GM23338 (cell line): Measurements from ENCODE around the gene RANGAP1. TPM values are rescaled to one million over a fixed set of nuclear protein-coding genes. Genes with fewer than 3 reads are reported as not detected.

Source experiments
- ATAC-seq: fragments of 200-7000 bp; cut with Tn5 transposase; 3 replicates; pipeline ENCODE4 v1.9.1; 2020
- DNase-seq: peaks from one replicate; pipeline ENCODE4 v3.0.0-alpha.2; 2015; ENCODE audit warnings: low spot score
- H2AFZ ChIP-seq: fragments of 200-600 bp; sonication (generic); 2 replicates; pipeline ENCODE4 v1.8.0; 2016; ENCODE audit warnings: antibody characterized with exemption, mild to moderate bottlenecking, moderate library complexity
- H3F3A ChIP-seq: fragments of 200-600 bp; sonication (generic); replicated peaks from 2 replicates; pipeline ENCODE4 v1.8.0; 2017; ENCODE audit warnings: antibody characterized with exemption, mixed run types, low read depth
- H3K27ac ChIP-seq: fragments of 200-600 bp; sonication (generic); 2 replicates; pipeline ENCODE4 v1.6.1; 2016; ENCODE audit warnings: low read depth
- H3K27me3 ChIP-seq: fragments of 200-600 bp; sonication (generic); 2 replicates; pipeline ENCODE4 v1.8.0; 2016; ENCODE audit warnings: mild to moderate bottlenecking, mixed run types, moderate library complexity; ENCODE audit not compliant: insufficient read depth
- H3K36me3 ChIP-seq: fragments of 200-600 bp; sonication (generic); 2 replicates; pipeline ENCODE4 v1.8.0; 2016; ENCODE audit warnings: mild to moderate bottlenecking; ENCODE audit not compliant: insufficient read depth
- H3K4me1 ChIP-seq: fragments of 200-600 bp; sonication (generic); 2 replicates; pipeline ENCODE4 v1.8.0; 2016; ENCODE audit warnings: mild to moderate bottlenecking, moderate library complexity; ENCODE audit not compliant: insufficient read depth
- H3K4me2 ChIP-seq: fragments of 200-600 bp; sonication (generic); 2 replicates; pipeline ENCODE4 v1.7.1; 2017; ENCODE audit warnings: mixed run types
- H3K4me3 ChIP-seq: fragments of 200-600 bp; sonication (generic); 2 replicates; pipeline ENCODE4 v1.6.1; 2016; ENCODE audit warnings: mixed run types
- H3K79me2 ChIP-seq: fragments of 200-600 bp; sonication (generic); replicated peaks from 2 replicates; pipeline ENCODE4 v1.8.0; 2017; ENCODE audit warnings: mild to moderate bottlenecking; ENCODE audit not compliant: insufficient read depth
- H3K9me2 ChIP-seq: fragments of 200-600 bp; sonication (generic); 2 replicates; pipeline ENCODE4 v1.8.0; 2017; ENCODE audit not compliant: insufficient read depth
- H4K20me1 ChIP-seq: fragments of 200-600 bp; sonication (generic); replicated peaks from 2 replicates; pipeline ENCODE4 v1.8.0; 2017; ENCODE audit warnings: mild to moderate bottlenecking; ENCODE audit not compliant: insufficient read depth
- H3K27ac Mint-ChIP-seq: 2 replicates; pipeline ENCODE4 v1.8.0; 2020; ENCODE audit warnings: inconsistent platforms, mild to moderate bottlenecking, moderate library complexity, mixed read lengths
- H3K27me3 Mint-ChIP-seq: 3 replicates; pipeline ENCODE4 v1.8.0; 2022; ENCODE audit warnings: low read depth, mild to moderate bottlenecking, moderate library complexity, mixed read lengths, inconsistent platforms; ENCODE audit not compliant: insufficient read depth, poor library complexity
- H3K36me3 Mint-ChIP-seq: 3 replicates; pipeline ENCODE4 v1.8.0; 2021; ENCODE audit warnings: low read depth, mild to moderate bottlenecking, inconsistent platforms, moderate library complexity, mixed read lengths
- H3K4me1 Mint-ChIP-seq: 3 replicates; pipeline ENCODE4 v1.8.0; 2020; ENCODE audit warnings: mild to moderate bottlenecking, inconsistent platforms, mixed read lengths
- H3K4me3 Mint-ChIP-seq: 3 replicates; pipeline ENCODE4 v1.8.0; 2021; ENCODE audit warnings: moderate library complexity, mild to moderate bottlenecking, inconsistent platforms, mixed read lengths
- H3K9me3 Mint-ChIP-seq: 3 replicates; pipeline ENCODE4 v1.8.0; 2020; ENCODE audit warnings: moderate library complexity, mild to moderate bottlenecking, inconsistent platforms, mixed read lengths
- CREB1 ChIP-seq: fragments of 250-450 bp; sonication (Bioruptor Pico); IDR thresholded peaks from 2 replicates; pipeline ENCODE4 v1.5.0; 2020; ENCODE audit warnings: low read depth, mild to moderate bottlenecking, moderate library complexity
- EZH2 ChIP-seq: fragments of 200-600 bp; sonication (generic); IDR thresholded peaks from one replicate; pipeline ENCODE4 v1.8.0; 2017; ENCODE audit warnings: antibody characterized with exemption, mild to moderate bottlenecking, low read depth; ENCODE audit not compliant: unreplicated experiment
- EZH2phosphoT487 ChIP-seq: fragments of 200-600 bp; sonication (generic); IDR thresholded peaks from one replicate; pipeline ENCODE4 v1.8.1; 2018; ENCODE audit warnings: antibody characterized with exemption; ENCODE audit not compliant: unreplicated experiment
- JUNB ChIP-seq: IDR thresholded peaks from one replicate; pipeline ENCODE4 v1.6.1; 2016; ENCODE audit warnings: antibody characterized with exemption; ENCODE audit not compliant: unreplicated experiment
- NANOG ChIP-seq: IDR thresholded peaks from 2 replicates; pipeline ENCODE4 v1.6.1; 2016; ENCODE audit warnings: antibody characterized with exemption, borderline replicate concordance
- POLR2AphosphoS5 ChIP-seq: IDR thresholded peaks from 2 replicates; pipeline ENCODE4 v1.6.1; 2016; ENCODE audit warnings: antibody characterized with exemption, low read depth
- STAT1 ChIP-seq: IDR thresholded peaks from one replicate; pipeline ENCODE4 v1.6.1; 2016; ENCODE audit warnings: antibody characterized with exemption; ENCODE audit not compliant: unreplicated experiment
- ZNF114 ChIP-seq: fragments of 250-450 bp; sonication (Bioruptor Pico); IDR thresholded peaks from 2 replicates; pipeline ENCODE4 v1.5.0; 2020; ENCODE audit warnings: mild to moderate bottlenecking, moderate library complexity
- ZNF331 ChIP-seq: fragments of 250-450 bp; sonication (Bioruptor Pico); IDR thresholded peaks from 2 replicates; pipeline ENCODE4 v1.5.0; 2020; ENCODE audit warnings: low read depth, mild to moderate bottlenecking, moderate library complexity
- polyA plus RNA-seq: library from polyadenylated mRNA; unstranded; fragments of >200 nt; fragmentation: Nextera tagmentation; extraction: Ambion mirVana; gene quantifications from 2 replicates; pipeline ENCODE4 v1.2.1, GENCODE V29; 2016
- total RNA-seq: library from RNA; depleted of rRNA; stranded (reverse); fragments of >200 nt; shearing (Covaris generic); gene quantifications from 2 replicates; pipeline ENCODE4 v1.2.3, GENCODE V29; 2014
- TF ChIP-seq, protein P1 (sequence below): IDR thresholded peaks from one replicate; pipeline ENCODE4 v1.6.1; 2018; ENCODE audit warnings: antibody characterized with exemption; ENCODE audit not compliant: unreplicated experiment
- TF ChIP-seq, protein P2 (sequence below): fragments of 250-450 bp; sonication (Bioruptor Pico); IDR thresholded peaks from 2 replicates; pipeline ENCODE4 v1.5.0; 2020; ENCODE audit warnings: mild to moderate bottlenecking, moderate library complexity
- TF ChIP-seq, protein P3 (sequence below): IDR thresholded peaks from 2 replicates; pipeline ENCODE4 v1.6.1; 2016; ENCODE audit warnings: antibody characterized with exemption
- TF ChIP-seq, protein P4 (sequence below), 2 experiments: fragments of 200-600 bp in 1 of 2; sonication (generic) in 1 of 2; conservative IDR thresholded peaks; 2 replicates each; pipeline versions ENCODE4 v1.5.1 to v1.6.1; 2016 to 2017; ENCODE audit warnings: antibody characterized with exemption in 2 of 2, low read depth in 2 of 2, mild to moderate bottlenecking in 2 of 2, moderate library complexity in 1 of 2

RANGAP1 gene
- total and polyA plus RNA-seq, 2 experiments from 2014 or later = 54.7 to 141 TPM

DNA sequence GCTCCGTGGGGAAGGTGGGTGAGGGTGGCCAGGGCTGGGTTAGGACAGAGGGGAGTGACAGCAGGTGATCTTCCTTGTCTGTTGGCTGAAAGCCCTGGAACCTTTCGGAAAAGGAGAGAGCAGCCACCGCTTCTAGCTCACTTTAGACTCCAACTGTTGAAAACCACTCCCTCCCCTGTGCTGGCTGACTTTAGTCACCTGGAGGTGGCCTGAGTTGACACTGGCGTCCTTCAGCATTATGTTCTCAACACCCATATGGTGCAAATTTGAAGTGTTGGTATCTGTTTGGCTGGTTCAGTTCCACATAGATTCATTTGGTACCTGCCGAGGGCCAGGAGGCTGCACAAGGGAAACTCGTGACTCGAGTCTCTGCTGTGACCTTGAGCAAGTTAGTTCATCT is 44.2 kb upstream of the RANGAP1 start:
- Histone ChIP-seq H3K4me3 (no peak overlapping the region), H3K79me2 (no peaks in the 10 kb centered on the region), H3K36me3 (peaks cover 7% of the 10 kb centered on the region; the same call in 1 of the 2 replicates), H3K4me2 (no peak overlapping the region), H3K27me3 (no peaks in the 10 kb centered on the region), H3K4me1 (no peaks in the 10 kb centered on the region), H2AFZ (no peak overlapping the region), H3K9me2 (no peaks in the 10 kb centered on the region), H3K27ac (no peak overlapping the region), H3F3A (no peaks in the 10 kb centered on the region), H4K20me1 (no peaks in the 10 kb centered on the region; the same call in none of the 2 replicates)
- Mint-ChIP-seq H3K27ac (no peak overlapping the region), H3K4me3 (no peak overlapping the region), H3K4me1 (peaks cover 2% of the 10 kb centered on the region; the same call in 1 of the 3 replicates), H3K36me3 (peaks cover 59% of the 10 kb centered on the region), H3K27me3 (peaks cover 3% of the 10 kb centered on the region), H3K9me3 (no peaks in the 10 kb centered on the region)
- no peak for DNase-seq
- no peak for ATAC-seq
- TF ChIP-seq NANOG (no peak), EZH2phosphoT487 (no peak), CREB1 (CRISPR knock-in tag) (no peak), ZNF331 (CRISPR knock-in tag) (no peak), STAT1 (no peak), EZH2 (no peak), ZNF114 (CRISPR knock-in tag) (no peak), JUNB (no peak), POLR2AphosphoS5 (no peak)
- TF ChIP-seq, protein P1, sequence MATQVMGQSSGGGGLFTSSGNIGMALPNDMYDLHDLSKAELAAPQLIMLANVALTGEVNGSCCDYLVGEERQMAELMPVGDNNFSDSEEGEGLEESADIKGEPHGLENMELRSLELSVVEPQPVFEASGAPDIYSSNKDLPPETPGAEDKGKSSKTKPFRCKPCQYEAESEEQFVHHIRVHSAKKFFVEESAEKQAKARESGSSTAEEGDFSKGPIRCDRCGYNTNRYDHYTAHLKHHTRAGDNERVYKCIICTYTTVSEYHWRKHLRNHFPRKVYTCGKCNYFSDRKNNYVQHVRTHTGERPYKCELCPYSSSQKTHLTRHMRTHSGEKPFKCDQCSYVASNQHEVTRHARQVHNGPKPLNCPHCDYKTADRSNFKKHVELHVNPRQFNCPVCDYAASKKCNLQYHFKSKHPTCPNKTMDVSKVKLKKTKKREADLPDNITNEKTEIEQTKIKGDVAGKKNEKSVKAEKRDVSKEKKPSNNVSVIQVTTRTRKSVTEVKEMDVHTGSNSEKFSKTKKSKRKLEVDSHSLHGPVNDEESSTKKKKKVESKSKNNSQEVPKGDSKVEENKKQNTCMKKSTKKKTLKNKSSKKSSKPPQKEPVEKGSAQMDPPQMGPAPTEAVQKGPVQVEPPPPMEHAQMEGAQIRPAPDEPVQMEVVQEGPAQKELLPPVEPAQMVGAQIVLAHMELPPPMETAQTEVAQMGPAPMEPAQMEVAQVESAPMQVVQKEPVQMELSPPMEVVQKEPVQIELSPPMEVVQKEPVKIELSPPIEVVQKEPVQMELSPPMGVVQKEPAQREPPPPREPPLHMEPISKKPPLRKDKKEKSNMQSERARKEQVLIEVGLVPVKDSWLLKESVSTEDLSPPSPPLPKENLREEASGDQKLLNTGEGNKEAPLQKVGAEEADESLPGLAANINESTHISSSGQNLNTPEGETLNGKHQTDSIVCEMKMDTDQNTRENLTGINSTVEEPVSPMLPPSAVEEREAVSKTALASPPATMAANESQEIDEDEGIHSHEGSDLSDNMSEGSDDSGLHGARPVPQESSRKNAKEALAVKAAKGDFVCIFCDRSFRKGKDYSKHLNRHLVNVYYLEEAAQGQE = no peak
- TF ChIP-seq, protein P2, sequence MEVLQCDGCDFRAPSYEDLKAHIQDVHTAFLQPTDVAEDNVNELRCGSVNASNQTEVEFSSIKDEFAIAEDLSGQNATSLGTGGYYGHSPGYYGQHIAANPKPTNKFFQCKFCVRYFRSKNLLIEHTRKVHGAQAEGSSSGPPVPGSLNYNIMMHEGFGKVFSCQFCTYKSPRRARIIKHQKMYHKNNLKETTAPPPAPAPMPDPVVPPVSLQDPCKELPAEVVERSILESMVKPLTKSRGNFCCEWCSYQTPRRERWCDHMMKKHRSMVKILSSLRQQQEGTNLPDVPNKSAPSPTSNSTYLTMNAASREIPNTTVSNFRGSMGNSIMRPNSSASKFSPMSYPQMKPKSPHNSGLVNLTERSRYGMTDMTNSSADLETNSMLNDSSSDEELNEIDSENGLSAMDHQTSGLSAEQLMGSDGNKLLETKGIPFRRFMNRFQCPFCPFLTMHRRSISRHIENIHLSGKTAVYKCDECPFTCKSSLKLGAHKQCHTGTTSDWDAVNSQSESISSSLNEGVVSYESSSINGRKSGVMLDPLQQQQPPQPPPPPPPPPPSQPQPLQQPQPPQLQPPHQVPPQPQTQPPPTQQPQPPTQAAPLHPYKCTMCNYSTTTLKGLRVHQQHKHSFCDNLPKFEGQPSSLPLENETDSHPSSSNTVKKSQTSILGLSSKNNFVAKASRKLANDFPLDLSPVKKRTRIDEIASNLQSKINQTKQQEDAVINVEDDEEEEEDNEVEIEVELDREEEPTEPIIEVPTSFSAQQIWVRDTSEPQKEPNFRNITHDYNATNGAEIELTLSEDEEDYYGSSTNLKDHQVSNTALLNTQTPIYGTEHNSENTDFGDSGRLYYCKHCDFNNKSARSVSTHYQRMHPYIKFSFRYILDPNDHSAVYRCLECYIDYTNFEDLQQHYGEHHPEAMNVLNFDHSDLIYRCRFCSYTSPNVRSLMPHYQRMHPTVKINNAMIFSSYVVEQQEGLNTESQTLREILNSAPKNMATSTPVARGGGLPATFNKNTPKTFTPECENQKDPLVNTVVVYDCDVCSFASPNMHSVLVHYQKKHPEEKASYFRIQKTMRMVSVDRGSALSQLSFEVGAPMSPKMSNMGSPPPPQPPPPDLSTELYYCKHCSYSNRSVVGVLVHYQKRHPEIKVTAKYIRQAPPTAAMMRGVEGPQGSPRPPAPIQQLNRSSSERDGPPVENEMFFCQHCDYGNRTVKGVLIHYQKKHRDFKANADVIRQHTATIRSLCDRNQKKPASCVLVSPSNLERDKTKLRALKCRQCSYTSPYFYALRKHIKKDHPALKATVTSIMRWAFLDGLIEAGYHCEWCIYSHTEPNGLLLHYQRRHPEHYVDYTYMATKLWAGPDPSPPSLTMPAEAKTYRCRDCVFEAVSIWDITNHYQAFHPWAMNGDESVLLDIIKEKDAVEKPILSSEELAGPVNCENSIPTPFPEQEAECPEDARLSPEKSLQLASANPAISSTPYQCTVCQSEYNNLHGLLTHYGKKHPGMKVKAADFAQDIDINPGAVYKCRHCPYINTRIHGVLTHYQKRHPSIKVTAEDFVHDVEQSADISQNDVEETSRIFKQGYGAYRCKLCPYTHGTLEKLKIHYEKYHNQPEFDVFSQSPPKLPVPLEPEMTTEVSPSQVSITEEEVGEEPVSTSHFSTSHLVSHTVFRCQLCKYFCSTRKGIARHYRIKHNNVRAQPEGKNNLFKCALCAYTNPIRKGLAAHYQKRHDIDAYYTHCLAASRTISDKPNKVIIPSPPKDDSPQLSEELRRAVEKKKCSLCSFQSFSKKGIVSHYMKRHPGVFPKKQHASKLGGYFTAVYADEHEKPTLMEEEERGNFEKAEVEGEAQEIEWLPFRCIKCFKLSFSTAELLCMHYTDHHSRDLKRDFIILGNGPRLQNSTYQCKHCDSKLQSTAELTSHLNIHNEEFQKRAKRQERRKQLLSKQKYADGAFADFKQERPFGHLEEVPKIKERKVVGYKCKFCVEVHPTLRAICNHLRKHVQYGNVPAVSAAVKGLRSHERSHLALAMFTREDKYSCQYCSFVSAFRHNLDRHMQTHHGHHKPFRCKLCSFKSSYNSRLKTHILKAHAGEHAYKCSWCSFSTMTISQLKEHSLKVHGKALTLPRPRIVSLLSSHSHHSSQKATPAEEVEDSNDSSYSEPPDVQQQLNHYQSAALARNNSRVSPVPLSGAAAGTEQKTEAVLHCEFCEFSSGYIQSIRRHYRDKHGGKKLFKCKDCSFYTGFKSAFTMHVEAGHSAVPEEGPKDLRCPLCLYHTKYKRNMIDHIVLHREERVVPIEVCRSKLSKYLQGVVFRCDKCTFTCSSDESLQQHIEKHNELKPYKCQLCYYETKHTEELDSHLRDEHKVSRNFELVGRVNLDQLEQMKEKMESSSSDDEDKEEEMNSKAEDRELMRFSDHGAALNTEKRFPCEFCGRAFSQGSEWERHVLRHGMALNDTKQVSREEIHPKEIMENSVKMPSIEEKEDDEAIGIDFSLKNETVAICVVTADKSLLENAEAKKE = no peak
- TF ChIP-seq, protein P3, sequence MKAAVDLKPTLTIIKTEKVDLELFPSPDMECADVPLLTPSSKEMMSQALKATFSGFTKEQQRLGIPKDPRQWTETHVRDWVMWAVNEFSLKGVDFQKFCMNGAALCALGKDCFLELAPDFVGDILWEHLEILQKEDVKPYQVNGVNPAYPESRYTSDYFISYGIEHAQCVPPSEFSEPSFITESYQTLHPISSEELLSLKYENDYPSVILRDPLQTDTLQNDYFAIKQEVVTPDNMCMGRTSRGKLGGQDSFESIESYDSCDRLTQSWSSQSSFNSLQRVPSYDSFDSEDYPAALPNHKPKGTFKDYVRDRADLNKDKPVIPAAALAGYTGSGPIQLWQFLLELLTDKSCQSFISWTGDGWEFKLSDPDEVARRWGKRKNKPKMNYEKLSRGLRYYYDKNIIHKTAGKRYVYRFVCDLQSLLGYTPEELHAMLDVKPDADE = no peak
- TF ChIP-seq, protein P4, sequence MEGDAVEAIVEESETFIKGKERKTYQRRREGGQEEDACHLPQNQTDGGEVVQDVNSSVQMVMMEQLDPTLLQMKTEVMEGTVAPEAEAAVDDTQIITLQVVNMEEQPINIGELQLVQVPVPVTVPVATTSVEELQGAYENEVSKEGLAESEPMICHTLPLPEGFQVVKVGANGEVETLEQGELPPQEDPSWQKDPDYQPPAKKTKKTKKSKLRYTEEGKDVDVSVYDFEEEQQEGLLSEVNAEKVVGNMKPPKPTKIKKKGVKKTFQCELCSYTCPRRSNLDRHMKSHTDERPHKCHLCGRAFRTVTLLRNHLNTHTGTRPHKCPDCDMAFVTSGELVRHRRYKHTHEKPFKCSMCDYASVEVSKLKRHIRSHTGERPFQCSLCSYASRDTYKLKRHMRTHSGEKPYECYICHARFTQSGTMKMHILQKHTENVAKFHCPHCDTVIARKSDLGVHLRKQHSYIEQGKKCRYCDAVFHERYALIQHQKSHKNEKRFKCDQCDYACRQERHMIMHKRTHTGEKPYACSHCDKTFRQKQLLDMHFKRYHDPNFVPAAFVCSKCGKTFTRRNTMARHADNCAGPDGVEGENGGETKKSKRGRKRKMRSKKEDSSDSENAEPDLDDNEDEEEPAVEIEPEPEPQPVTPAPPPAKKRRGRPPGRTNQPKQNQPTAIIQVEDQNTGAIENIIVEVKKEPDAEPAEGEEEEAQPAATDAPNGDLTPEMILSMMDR (conservative IDR thresholded peaks at IDR 0.05; ENCODE audit: low read depth in 2 of 2) = no peak
